Measurements from ENCODE around the gene CCDC142. TPM values are rescaled to one million over a fixed set of nuclear protein-coding genes. Genes with fewer than 3 reads are reported as not detected.
"Not testable (repeated sequence)": the region's sequence is repeated elsewhere in the genome, so short reads cannot be mapped to it uniquely, and the experiment has no call there.

Gene CCDC142
- total RNA-seq, 1 donor from 2014 or later = 3.9 TPM

GRCh38 chr2:74461187-74462053 lies 21.4 kb downstream of the CCDC142 start:
- TF ChIP-seq, protein P1, sequence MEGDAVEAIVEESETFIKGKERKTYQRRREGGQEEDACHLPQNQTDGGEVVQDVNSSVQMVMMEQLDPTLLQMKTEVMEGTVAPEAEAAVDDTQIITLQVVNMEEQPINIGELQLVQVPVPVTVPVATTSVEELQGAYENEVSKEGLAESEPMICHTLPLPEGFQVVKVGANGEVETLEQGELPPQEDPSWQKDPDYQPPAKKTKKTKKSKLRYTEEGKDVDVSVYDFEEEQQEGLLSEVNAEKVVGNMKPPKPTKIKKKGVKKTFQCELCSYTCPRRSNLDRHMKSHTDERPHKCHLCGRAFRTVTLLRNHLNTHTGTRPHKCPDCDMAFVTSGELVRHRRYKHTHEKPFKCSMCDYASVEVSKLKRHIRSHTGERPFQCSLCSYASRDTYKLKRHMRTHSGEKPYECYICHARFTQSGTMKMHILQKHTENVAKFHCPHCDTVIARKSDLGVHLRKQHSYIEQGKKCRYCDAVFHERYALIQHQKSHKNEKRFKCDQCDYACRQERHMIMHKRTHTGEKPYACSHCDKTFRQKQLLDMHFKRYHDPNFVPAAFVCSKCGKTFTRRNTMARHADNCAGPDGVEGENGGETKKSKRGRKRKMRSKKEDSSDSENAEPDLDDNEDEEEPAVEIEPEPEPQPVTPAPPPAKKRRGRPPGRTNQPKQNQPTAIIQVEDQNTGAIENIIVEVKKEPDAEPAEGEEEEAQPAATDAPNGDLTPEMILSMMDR (conservative IDR thresholded peaks at IDR 0.05; ENCODE audit: low read depth, low read length) = peak; percentile 31
- H3K4me3 ChIP-seq (ENCODE audit: low read depth, low read length) = no peak overlapping the region
- no peak for DNase-seq (ENCODE audit: low read depth)

DNA sequence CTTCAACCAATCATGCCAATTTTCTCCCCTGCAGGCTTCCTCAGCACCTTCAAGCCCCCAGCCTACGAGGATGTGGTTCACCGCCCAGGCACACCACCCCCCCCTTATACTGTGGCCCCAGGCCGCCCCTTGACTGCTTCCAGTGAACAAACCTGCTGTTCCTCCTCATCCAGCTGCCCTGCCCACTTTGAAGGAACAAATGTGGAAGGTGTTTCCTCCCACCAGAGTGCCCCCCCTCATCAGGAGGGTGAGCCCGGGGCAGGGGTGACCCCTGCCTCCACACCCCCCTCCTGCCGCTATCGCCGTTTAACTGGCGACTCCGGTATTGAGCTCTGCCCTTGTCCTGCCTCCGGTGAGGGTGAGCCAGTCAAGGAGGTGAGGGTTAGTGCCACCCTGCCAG lies 22.6 kb downstream of the CCDC142 start:
- DNase-seq (ENCODE audit: low read depth); H3K4me3 ChIP-seq (ENCODE audit: low read depth, low read length): not testable (repeated sequence)

GRCh38 chr2:74459503-74460118 lies 23.2 kb downstream of the CCDC142 start:
- H3K4me3 ChIP-seq (ENCODE audit: low read depth, low read length) = peak overlapping the region; percentile 98
- DNase-seq (ENCODE audit: low read depth) = not testable (repeated sequence)

DNA sequence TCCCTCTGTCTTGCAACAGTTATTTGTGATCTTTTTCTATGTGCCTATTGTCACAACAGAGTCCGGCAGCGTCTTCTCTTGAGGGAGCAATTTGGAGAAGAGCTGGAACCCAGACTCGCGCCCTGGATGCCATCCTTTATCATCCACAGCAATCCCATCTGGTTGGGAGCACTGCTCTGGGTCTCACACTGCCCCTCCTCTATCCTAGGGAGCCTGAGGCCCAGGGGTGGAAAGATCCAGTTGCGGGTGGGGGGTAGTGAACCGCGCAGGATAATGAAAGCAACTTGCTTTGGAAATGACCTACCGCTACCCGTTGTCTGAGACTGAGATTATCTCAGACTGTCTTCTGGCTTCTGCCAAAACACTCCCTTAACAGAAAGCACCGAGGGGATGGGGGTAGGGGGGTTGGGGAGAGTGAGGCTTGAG lies 23.8 kb downstream of the CCDC142 start:
- peak overlapping the region; percentile 98 for H3K4me3 ChIP-seq (ENCODE audit: low read depth, low read length)
- TF ChIP-seq, protein P1 (conservative IDR thresholded peaks at IDR 0.05; ENCODE audit: low read depth, low read length) = no peak
- DNase-seq (ENCODE audit: low read depth) = no peak

DNA sequence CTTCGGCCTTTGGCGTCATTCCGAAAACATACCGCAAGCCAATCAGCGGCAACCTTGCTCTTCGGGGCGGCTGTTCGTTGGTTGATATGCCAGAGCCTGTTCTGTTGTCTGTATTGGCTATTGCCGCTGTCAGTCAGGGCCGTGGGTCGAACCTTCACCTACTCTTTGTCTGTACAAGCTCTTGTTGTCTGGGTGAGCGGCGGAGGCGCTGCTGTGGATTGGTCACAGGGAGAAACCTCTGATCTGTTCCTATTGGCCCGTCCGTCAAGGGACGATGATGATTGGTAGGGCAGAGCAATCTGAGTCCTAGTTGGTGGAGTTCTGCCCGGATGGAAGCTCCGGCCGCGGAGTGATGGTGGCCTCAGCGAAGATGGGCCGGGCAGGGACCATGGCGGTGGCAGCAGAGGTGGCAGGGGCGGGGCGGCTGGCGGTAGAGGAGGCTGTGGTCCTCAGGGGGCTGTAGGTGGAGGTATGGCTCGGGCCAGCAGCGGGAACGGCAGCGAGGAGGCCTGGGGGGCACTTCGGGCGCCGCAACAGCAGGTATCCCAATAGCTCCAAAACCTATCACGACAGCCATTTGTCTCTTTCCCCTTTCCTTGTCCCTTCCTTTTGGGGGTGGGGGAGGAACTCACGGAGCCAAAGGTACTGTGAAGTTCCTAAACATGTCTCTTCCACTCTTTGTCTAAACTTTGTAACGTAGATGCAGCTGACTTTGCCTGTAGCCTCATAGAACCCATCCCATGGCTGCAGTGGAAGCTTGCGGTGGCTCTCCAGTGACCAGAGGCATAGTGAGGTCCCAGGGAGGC lies 24.5 kb downstream of the CCDC142 start, which contains the start of gene WBP1:
Gene WBP1 (plus strand): TSS at position 307 of the 806 bp plus-strand sequence. CDS start 165 bp downstream, at position 472.
- DNase-seq (ENCODE audit: low read depth) = peak; percentile 100
- H3K4me3 ChIP-seq (ENCODE audit: low read depth, low read length) = peak within 1 kb of the TSS; percentile 98
- TF ChIP-seq, protein P1 (conservative IDR thresholded peaks at IDR 0.05; ENCODE audit: low read depth, low read length) = no peak

GRCh38 chr2:74457549-74458131 lies 25.2 kb downstream of the CCDC142 start:
- TF ChIP-seq, protein P1 (conservative IDR thresholded peaks at IDR 0.05; ENCODE audit: low read depth, low read length) = no peak
- DNase-seq (ENCODE audit: low read depth) = no peak

DNA sequence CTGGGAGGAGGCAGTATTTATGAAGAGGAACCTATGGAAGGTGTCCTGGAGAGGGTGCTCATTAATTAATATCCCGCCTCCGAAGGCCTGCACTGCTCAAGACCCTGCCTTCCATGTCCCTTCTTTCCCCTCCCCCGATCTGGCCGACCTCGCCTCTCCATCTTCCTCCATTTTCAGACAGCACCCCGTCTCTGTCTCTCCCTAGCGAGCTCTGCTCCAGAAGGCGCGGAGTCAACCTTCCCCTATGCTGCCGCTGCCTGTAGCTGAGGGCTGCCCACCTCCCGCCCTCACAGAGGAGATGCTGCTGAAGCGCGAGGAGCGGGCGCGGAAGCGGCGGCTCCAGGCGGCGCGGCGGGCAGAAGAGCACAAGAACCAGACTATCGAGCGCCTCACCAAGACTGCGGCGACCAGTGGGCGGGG lies 25.7 kb downstream of the CCDC142 start:
- peak overlapping the region; percentile 98 for H3K4me3 ChIP-seq (ENCODE audit: low read depth, low read length)
- no peak for DNase-seq (ENCODE audit: low read depth)
- TF ChIP-seq, protein P1 (conservative IDR thresholded peaks at IDR 0.05; ENCODE audit: low read depth, low read length) = no peak

More at GRCh38 chr2:74457549-74458131, 25.2 kb downstream of the CCDC142 start:
- peak overlapping the region; percentile 98 for H3K4me3 ChIP-seq (ENCODE audit: low read depth, low read length)

All from epithelial cell of proximal tubule (primary cell).